Adrenal gland (tissue), 12 donors: Measurements from ENCODE around the gene UQCR10. TPM values are rescaled to one million over a fixed set of nuclear protein-coding genes. Genes with fewer than 3 reads are reported as not detected.
A peak's percentile ranks its signal among the peaks of the same experiment; 100 is the strongest.

Experiments used
- DNase-seq, 7 donors: peaks; one replicate each; pipeline ENCODE4 v3.0.0-alpha.2; 2019 to 2020
- H3K27ac ChIP-seq, 5 donors: fragments of 200-600 bp; sonication (generic) in 4 of 5; 1 replicate in 3 of 5; 2 replicates in 2 of 5; pipeline versions ENCODE4 v1.5.1 to v1.8.0; 2016 to 2020; ENCODE audit warnings: mild to moderate bottlenecking in 1 of 5
- H3K27me3 ChIP-seq: fragments of 200-600 bp; 2 replicates; pipeline ENCODE4 v1.8.0; 2021
- H3K36me3 ChIP-seq, 2 donors: fragments of 200-600 bp; replicated peaks in 1 of 2; 1 replicate in 1 of 2; 2 replicates in 1 of 2; pipeline versions ENCODE4 v1.5.1 to v1.8.0; 2018 to 2022
- H3K4me1 ChIP-seq, 2 donors: fragments of 200-600 bp; replicated peaks in 1 of 2; 1 replicate in 1 of 2; 2 replicates in 1 of 2; pipeline versions ENCODE4 v1.5.1 to v1.8.0; 2018 to 2021
- H3K4me3 ChIP-seq, 4 donors: fragments of 200-600 bp; sonication (generic) in 3 of 4; one replicate each; pipeline ENCODE4 v1.5.1; 2016 to 2018
- H3K9me3 ChIP-seq, 3 donors: fragments of 200-600 bp; sonication (generic) in 1 of 3; replicated peaks in 1 of 3; 1 replicate in 2 of 3; 2 replicates in 1 of 3; pipeline versions ENCODE4 v1.5.1 to v1.8.0; 2016 to 2021
- CTCF ChIP-seq, 6 experiments: fragments of 450-650 bp in 4 of 6; fragments of 200-600 bp in 2 of 6; sonication (generic) in 1 of 6; IDR thresholded peaks; 1 replicate in 5 of 6; 2 replicates in 1 of 6; pipeline versions ENCODE4 v1.5.1 to v1.8.0; 2016 to 2021; ENCODE audit warnings: antibody characterized with exemption in 6 of 6, mild to moderate bottlenecking in 2 of 6, moderate library complexity in 1 of 6
- POLR2A ChIP-seq, 2 donors: fragments of 450-650 bp; IDR thresholded peaks; one replicate each; pipeline ENCODE4 v1.6.1; 2017; ENCODE audit warnings: antibody characterized with exemption in 2 of 2, mild to moderate bottlenecking in 2 of 2, moderate library complexity in 1 of 2
- WGBS, 4 donors: extraction: QIAGEN DNeasy Blood & Tissue Kit in 2 of 4; methylation state at CpG; one replicate each; pipeline versions ENCODE4 v1.1.5 to v1.1.7; 2013 to 2017; 5-methylcytosine and 5-hydroxymethylcytosine counted together
- intact Hi-C, 2 donors: fragments of 100-400 bp; cut with DNase I; formaldehyde crosslinking; loops; one replicate each; pipeline versions ENCODE4 v1.14.1 to v1.15.0; 2022 to 2023
- polyA plus RNA-seq, 3 donors: library from polyadenylated mRNA; stranded (reverse); fragments of 200-250 nt in 2 of 3; fragments of 350-450 nt in 1 of 3; fragmentation: Illumina TruSeq in 1 of 3; extraction: RNeasy Lipid Tissue Mini Kit (QIAGEN cat#74804) in 1 of 3; gene quantifications; one replicate each; pipeline ENCODE4 v1.2.3, GENCODE V29; 2013 to 2014
- total RNA-seq, 9 donors: library from RNA; depleted of rRNA in 4 of 9; stranded (reverse); fragments of >200 nt in 4 of 9; fragments of 120-200 nt in 1 of 9; fragmentation: NEBNext Ultra II Directional in 1 of 9; extraction: Animal tissue kit (Norgen Biotek cat#: 25700) in 1 of 9; gene quantifications; one replicate each; pipeline versions ENCODE4 v1.1.0 to v1.2.4, GENCODE V29; 2013 to 2023
- donor health status: healthy with polysubstance abuse.
- donor health status: Bipolar disorder and iron deficiency.
- donor health status: DM: yes; HTN: yes; CAD: no.
- donor health status: DM: no; HTN: no; CAD: no.
- donor health status: DM: no; HTN: no; CAD: no.
- donor health status: DM: yes; HTN: yes; CAD: no.

The UQCR10 gene
- total and polyA plus RNA-seq, 12 donors: 51.3 to 489 (median 187) TPM

DNA sequence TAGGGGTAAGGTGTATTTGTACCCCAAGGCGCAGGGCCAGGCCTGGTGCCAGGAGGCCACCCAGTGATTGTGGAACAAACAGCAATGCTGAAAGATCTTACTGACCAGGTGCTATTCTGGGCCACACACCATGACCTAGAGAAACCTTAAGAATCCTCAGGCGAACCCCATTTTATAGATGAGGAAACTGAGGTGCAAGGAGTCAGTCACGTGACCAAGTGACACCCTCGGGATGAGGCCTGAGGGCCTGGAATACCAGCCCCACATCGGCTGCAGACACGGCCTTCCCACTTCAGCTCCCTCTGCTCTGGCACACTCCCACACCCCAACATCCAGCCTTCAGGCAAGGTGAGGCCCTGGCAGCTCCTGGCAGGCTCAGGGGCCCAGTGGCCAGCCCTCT is 34.3 kb upstream of the UQCR10 start:
- peaks cover 0 to 8% of the 10 kb centered on the region in 2 donors for H3K36me3 ChIP-seq
- 64 to 90% (median 76%) methylated on average over 2 to 6 of the region's 6 CpGs for WGBS, 4 donors
- no peak for TF ChIP-seq POLR2A (IDR thresholded peaks at IDR 0.05)
- TF ChIP-seq CTCF (IDR thresholded peaks at IDR 0.05): no peak
- peaks cover 8 to 16% of the 10 kb centered on the region in 2 donors for H3K4me1 ChIP-seq
- intact Hi-C loops: no loop called here
- no peaks in the 10 kb centered on the region for H3K9me3 ChIP-seq
- peak overlapping the region in 1 of 5 donors; percentile 84 for H3K27ac ChIP-seq
- no peak for DNase-seq
- H3K27me3 ChIP-seq: no peaks in the 10 kb centered on the region
- H3K4me3 ChIP-seq: no peak overlapping the region

- Histone ChIP-seq H3K36me3 (peaks cover 0 to 11% of the 10 kb centered on the region in 2 donors), H3K27ac (peak overlapping the region in 3 of 5 donors; percentile 31 to 84 (median 75)), H3K4me3 (no peak overlapping the region), H3K9me3 (no peaks in the 10 kb centered on the region), H3K27me3 (no peaks in the 10 kb centered on the region), H3K4me1 (peaks cover 8 to 16% of the 10 kb centered on the region in 2 donors)
- 28 to 51% (median 35%) methylated on average over 9 to 19 of the region's 19 CpGs for WGBS, 4 donors
- TF ChIP-seq POLR2A (IDR thresholded peaks at IDR 0.05) (peak in 1 of 2 donors; percentile 30), CTCF (IDR thresholded peaks at IDR 0.05) (no peak)
- peak; percentile 79 to 93 (median 87) for DNase-seq
- intact Hi-C loops: no loop called here
Measured at GRCh38 chr22:29733362-29734201, 33.6 kb upstream of the UQCR10 start.

DNA sequence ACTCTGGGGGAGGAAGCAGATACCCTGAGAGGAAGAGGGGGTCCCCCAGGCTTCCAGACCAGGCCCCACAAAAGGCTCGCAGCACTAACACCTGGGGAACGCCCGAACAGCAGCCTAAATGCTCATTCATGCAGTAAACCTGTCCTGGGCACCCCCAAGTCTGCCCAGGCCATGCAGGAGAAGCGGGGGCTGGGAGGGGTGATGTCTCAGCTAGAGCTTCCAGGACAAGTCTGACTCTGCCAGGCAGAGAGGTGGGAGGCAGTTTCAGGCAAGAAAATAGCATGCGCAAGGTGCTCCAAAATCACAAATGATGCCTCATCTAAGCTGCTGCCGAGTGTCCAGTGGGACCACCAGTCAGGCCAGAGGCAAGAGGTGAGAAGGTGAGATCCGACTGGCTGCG is 32.8 kb upstream of the UQCR10 start:
- no peak for TF ChIP-seq POLR2A (IDR thresholded peaks at IDR 0.05)
- DNase-seq: no peak
- peaks cover 8 to 16% of the 10 kb centered on the region in 2 donors for H3K4me1 ChIP-seq
- peak overlapping the region in 2 of 5 donors; percentile 75 to 84 for H3K27ac ChIP-seq
- peaks cover 0 to 11% of the 10 kb centered on the region in 2 donors for H3K36me3 ChIP-seq
- no peaks in the 10 kb centered on the region for H3K9me3 ChIP-seq
- H3K4me3 ChIP-seq: no peak overlapping the region
- WGBS, 4 donors: 92 to 96% (median 92%) methylated on average over 8 of the region's 8 CpGs
- intact Hi-C loops: no loop called here
- no peaks in the 10 kb centered on the region for H3K27me3 ChIP-seq

DNA sequence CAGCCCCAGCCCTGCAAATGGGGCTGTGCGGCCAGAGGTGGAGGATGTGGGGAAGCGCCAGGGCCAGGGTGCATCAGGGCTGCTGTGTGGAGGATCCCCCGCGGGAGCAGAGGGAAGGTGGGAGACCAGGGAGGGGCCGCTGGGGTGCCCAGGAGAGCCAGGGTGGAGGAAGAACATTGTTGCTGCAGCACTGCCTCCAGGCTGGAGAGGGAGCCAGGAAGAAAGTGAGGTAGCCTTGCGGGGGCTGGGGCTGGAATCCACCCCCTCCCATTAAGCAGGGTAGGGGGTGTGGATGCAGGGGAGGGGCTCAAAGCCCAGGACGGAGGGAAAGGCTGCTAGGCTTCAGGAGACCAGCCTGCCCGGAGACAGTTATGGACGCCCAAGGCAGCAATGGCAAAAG is 32.3 kb upstream of the UQCR10 start:
- intact Hi-C loops: no loop called here
- Histone ChIP-seq H3K36me3 (peaks cover 0 to 11% of the 10 kb centered on the region in 2 donors), H3K9me3 (no peaks in the 10 kb centered on the region), H3K4me3 (no peak overlapping the region), H3K27me3 (no peaks in the 10 kb centered on the region), H3K27ac (no peak overlapping the region), H3K4me1 (peaks cover 8 to 16% of the 10 kb centered on the region in 2 donors)
- 70 to 87% (median 78%) methylated on average over 7 to 9 of the region's 9 CpGs for WGBS, 4 donors
- no peak for DNase-seq
- TF ChIP-seq CTCF (IDR thresholded peaks at IDR 0.05) (no peak), POLR2A (IDR thresholded peaks at IDR 0.05) (no peak)
